GM19099 (cell line): ENCODE results near the gene FUT8.

Experiments
- POLR2A ChIP-seq: IDR thresholded peaks from 3 replicates; pipeline ENCODE4 v1.6.1; 2011; ENCODE audit warnings: low read depth; ENCODE audit not compliant: insufficient read length; ENCODE audit errors: extremely low read depth

The FUT8 gene

DNA sequence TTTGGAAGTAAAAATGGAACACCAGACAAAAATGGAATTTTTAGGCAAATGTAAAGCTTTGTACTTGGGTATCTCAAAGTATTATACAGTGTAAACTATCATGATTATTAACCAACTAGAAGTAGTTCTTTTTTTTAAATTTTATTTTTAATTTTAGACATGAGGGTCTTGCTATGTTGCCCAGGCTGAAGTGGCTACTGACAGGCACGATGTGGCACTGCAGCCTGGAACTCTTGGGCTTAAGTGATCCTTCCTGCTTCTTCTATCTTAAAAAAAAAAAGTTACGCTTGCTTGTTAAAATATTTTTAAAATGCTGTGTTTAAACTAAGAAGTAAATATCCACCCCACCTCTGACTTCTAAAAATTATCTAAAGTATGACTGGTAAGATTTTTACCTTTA, 1.9 kb upstream of the FUT8 start:
- no peak for TF ChIP-seq POLR2A

DNA sequence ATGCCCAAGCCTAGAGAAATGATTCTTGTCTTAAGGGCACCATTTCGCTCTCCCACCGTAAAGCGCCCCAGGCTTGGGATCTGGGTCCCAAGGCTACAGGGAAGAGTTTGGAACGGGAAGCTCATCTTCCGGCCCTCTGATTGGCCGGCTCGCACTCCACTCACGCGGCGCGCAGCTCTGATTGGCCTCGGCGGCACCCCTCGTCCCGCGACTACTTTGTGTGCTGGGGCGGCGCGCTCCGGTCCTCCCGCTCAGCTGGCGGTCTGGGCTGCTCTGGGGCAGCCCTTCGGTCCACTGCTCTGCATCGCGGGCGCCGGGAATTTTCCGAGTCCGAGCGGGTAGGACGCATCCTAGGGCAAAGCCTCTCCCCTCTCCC, 886 bp upstream of the FUT8 start:
- TF ChIP-seq POLR2A = peak; percentile 79

DNA sequence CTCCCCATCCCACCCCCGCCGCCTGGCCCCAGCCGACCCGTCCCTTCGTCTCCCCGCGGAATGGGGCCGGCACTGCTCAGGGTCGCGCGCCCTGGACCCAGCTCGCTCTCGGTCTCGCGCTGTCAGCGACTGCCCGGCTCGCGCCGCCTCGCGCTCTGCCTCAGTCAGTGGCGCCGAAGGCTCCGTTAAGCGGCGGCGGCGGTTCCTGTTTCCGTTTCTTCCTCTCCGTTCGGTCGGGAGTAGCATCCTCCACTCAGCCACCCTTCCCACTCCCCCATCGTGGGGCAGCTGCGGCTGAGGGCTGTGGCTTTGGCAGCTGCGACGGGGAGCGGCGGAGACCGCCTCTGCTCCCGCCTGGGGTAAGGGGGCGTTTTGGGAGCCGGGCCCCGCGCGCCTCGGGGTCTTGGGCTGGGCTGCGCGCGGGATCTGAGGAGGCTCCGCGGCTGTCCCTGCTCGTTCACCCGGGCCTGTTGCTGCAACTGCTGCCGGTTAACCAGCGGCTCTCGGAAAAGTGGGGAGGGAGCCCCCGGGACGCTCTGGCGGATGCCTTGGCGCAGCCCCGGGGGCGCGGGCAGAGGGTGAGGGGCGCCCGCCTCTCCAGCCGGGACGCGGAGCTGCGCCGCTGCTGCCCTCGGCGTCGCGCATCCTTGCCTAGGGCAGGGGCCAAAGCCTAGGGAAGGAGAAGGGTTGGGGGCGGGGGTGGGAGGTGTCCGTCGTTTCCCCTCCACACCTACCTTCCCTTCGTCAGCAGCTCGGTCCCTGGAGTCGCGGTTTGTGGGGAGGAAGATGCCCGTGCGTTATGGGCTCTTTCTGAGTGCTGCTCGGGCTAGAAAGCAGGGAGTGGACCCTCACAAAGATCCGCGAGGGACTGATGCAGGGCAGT, 567 bp downstream of the FUT8 start:
- peak; percentile 29 for TF ChIP-seq POLR2A

DNA sequence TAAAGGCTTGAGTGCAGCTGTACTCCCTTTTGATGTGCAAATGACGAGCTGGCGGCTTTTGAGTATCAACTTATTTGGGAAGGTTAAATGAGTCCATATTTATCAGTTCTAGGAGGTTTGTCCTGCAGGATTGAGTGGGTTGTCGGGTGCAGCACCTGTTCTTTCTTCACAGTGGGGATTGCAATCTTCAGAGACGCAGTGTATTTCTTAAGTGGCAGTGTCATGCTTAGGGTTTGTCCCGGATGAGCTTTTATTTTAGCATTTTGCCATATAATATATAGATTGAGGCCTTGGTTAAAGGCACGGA, 1.2 kb downstream of the FUT8 start:
- no peak for TF ChIP-seq POLR2A

DNA sequence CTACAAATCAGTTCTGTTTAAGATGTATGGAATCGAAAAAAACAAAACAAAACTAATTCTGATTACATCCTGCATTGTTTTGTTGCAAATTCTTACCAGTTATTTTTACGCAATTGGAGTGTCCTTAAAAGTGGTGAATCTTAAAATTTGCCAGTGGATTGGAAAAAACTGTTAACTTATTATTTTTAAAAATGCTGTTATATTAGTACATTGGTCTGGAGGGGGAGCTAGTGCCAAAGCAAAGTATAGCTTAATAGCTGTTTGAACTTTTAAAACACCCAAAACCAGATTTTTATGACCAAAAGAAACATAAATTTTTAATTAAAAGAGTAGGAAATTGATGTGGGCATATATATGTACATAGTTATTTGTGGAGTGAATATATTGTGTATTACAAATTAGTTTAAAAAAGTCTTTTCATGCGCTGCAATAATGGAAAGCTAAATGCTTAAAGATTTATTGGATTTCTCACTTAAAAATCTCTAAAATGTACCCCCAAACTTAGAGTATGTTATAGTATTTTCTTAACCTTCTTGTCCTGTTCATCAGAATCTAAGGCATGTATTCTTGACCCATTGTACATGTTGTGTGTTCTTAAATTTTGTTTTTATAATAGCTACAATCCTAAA, 2.5 kb downstream of the FUT8 start:
- TF ChIP-seq POLR2A = no peak

GRCh38 chr14:65415613-65416012, 3.1 kb downstream of the FUT8 start:
- TF ChIP-seq POLR2A = no peak

DNA sequence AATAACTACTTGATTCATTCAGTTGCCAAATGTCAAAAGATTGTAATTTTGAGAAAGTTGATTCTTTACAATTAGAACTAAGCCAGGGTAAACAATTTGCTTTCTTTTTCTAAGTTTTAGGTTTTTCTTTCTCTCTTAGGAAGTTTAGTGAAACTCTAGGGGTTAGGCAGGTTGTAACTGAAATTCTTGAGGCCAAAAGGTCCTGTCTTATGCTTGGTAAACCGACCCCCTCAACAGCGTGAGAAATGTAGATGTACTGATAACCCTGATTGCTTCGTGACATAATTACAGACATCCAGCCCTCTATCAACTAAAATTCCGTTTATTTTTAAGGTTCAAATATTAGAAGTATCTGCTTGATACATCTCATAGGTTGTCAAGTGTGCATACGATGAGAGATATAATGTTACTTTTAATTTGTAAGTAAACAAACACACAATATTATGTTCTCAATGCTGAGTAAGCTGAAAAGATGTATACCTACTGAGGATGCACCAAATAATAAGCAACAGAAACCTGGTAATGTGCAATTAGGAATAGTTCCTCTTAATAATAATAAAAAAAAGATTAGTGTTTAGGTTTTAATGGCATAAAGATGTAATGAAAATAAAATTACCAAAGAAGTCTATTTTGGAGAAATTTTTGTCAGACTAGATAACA, 7.2 kb downstream of the FUT8 start:
- no peak for TF ChIP-seq POLR2A

- TF ChIP-seq POLR2A = no peak
Observed at GRCh38 chr14:65421201-65421981, 8.9 kb downstream of the FUT8 start.

DNA sequence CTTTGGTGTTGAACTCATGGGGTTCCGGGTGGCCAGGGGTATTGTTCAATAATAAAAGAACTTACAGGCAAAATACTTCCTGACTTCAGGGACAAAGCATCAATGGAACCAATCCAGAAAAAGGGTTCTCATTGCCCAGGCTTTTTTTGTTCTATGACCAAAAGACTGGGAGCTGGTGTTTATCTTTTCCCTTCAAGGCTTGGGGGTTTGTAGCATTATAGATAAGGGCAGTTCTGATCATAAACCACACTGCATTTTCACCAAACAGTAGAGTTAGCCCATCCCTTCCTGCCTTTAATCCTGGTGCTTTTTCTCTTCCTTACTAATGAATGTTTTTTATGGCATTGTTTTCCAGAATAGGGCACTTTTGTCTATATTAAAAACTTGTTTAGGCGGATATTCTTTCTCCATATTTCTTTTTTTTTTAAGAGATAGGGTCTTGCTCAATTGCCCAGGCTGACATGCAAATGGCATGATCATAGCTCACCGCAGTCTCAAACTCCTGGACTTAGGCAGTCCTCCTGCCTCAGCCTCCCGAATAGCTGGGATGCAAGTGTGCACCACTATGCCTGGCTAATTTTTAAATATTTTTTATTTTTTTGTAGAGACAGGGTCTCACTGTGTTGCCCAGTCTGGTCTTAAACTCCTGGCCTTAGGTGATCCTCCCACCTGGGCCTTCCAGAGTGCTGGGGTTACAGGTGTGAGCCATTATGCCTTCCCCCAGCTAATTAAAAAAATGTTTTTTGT, 9.7 kb downstream of the FUT8 start:
- TF ChIP-seq POLR2A = no peak

- TF ChIP-seq POLR2A = no peak
Observed at GRCh38 chr14:65423982-65424381, 11.5 kb downstream of the FUT8 start.

- TF ChIP-seq POLR2A = no peak
Observed at GRCh38 chr14:65424531-65424930, 12.0 kb downstream of the FUT8 start.

GRCh38 chr14:65425885-65426284, 13.4 kb downstream of the FUT8 start:
- no peak for TF ChIP-seq POLR2A

GRCh38 chr14:65428691-65429090, 16.2 kb downstream of the FUT8 start:
- no peak for TF ChIP-seq POLR2A

- TF ChIP-seq POLR2A = no peak
Observed at GRCh38 chr14:65429757-65430156, 17.2 kb downstream of the FUT8 start.

DNA sequence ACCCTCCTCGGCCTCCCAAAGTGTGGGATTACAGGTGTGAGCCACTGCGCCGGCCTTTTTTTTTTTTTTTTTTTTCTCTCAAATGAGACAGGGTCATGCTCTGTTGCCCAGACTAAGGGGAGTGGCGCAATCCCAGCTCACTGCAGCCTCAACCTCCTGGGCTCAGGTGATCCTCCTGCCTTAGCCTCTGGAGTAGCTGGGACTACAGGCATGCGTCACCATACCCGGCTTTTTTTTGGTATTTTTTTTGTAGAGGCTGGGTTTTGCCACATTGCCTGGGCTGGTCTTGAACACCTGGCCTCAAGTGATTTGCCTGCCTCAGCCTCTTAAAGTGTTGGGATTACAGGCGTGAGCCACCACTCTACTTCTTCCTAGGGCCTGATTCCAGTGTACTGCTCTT, 18.7 kb downstream of the FUT8 start:
- TF ChIP-seq POLR2A = no peak
